ENCODE results near the gene ZZZ3.
"Not testable (repeated sequence)": the region's sequence is repeated elsewhere in the genome, so short reads cannot be mapped to it uniquely, and the experiment has no call there.

The ZZZ3 gene

DNA sequence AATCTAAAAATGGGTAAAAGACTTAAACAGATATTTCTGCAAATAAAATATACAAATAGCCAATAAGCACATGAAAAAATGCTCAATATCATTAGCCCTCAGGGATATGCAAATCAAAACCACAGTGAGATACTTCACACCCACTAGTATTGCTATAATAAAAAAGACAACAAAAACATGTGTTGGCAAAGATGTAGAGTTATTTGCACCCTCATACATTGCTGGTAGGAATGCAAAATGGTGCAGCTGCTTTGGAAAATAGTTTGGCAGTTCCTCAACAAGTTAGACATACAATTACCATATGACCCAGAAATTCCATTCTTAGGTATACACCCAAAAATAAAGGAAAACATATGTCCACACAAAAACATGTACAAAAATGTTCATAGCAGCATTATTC, 30.2 kb downstream of the ZZZ3 start:
- peaks cover 9% of the 10 kb centered on the region for H3K36me3 ChIP-seq (ENCODE audit: control insufficient read depth, insufficient read depth, low read length)
- DNase-seq = no peak
- H3K27ac ChIP-seq (ENCODE audit: insufficient read depth, low read length, poor library complexity, severe bottlenecking) = no peak overlapping the region
- no peak overlapping the region for H3K4me3 ChIP-seq (ENCODE audit: insufficient read depth, low read depth, low read length, poor library complexity, severe bottlenecking)
- no peaks in the 10 kb centered on the region for H3K9me3 ChIP-seq (ENCODE audit: control insufficient read depth, low read length)
- no peaks in the 10 kb centered on the region for H3K27me3 ChIP-seq (replicated peaks; ENCODE audit: control insufficient read depth, insufficient read depth, low read length, poor library complexity, severe bottlenecking)
- H3K4me1 ChIP-seq (ENCODE audit: control insufficient read depth, insufficient read depth, low read length, poor library complexity, severe bottlenecking) = no peaks in the 10 kb centered on the region

DNA sequence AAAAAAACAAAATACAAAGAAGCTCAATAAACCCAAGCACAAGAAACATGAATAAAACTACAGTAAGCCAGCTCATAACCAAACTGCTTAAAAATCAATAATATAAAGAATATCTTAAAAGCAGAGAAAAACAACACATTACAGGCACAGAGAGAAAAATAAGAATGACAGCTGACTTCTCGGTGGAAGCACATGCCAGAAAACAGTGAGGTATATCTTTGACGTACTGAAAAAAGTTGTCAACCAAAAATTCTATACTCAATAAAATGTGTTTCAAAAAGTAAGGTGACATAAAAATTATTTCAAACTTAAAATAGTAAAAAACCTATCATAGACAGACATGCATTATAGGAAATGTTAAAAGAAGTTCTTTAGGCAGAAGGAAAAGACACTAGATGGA, 33.3 kb downstream of the ZZZ3 start:
- DNase-seq = no peak
- no peaks in the 10 kb centered on the region for H3K27me3 ChIP-seq (replicated peaks; ENCODE audit: control insufficient read depth, insufficient read depth, low read length, poor library complexity, severe bottlenecking)
- H3K4me3 ChIP-seq (ENCODE audit: insufficient read depth, low read depth, low read length, poor library complexity, severe bottlenecking) = no peak overlapping the region
- H3K27ac ChIP-seq (ENCODE audit: insufficient read depth, low read length, poor library complexity, severe bottlenecking) = no peak overlapping the region
- peaks cover 12% of the 10 kb centered on the region for H3K36me3 ChIP-seq (ENCODE audit: control insufficient read depth, insufficient read depth, low read length)
- no peaks in the 10 kb centered on the region for H3K9me3 ChIP-seq (ENCODE audit: control insufficient read depth, low read length)
- H3K4me1 ChIP-seq (ENCODE audit: control insufficient read depth, insufficient read depth, low read length, poor library complexity, severe bottlenecking) = no peaks in the 10 kb centered on the region

DNA sequence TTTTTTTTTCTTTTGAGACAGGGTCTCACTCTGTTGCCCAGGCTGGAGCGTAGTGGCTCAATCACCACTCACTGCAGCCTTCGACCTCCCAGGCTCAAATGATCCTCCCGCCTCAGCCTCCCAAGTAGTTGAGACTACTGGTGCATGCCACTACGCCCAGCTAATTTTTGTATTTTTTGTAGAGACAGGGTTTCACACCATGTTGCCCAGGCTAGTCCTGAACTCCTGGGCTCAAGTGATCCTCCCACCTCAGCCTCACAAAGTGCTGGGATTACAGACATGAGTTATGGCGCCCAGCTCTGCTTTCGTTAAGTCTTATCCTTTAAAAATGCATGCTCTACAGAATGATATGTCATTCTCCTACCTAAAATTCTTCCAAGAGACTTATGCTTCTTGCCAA, 36.2 kb downstream of the ZZZ3 start:
- not testable (repeated sequence) for H3K27ac ChIP-seq (ENCODE audit: insufficient read depth, low read length, poor library complexity, severe bottlenecking); DNase-seq; H3K27me3 ChIP-seq (replicated peaks; ENCODE audit: control insufficient read depth, insufficient read depth, low read length, poor library complexity, severe bottlenecking); H3K36me3 ChIP-seq (ENCODE audit: control insufficient read depth, insufficient read depth, low read length); H3K9me3 ChIP-seq (ENCODE audit: control insufficient read depth, low read length); H3K4me3 ChIP-seq (ENCODE audit: insufficient read depth, low read depth, low read length, poor library complexity, severe bottlenecking); H3K4me1 ChIP-seq (ENCODE audit: control insufficient read depth, insufficient read depth, low read length, poor library complexity, severe bottlenecking)

DNA sequence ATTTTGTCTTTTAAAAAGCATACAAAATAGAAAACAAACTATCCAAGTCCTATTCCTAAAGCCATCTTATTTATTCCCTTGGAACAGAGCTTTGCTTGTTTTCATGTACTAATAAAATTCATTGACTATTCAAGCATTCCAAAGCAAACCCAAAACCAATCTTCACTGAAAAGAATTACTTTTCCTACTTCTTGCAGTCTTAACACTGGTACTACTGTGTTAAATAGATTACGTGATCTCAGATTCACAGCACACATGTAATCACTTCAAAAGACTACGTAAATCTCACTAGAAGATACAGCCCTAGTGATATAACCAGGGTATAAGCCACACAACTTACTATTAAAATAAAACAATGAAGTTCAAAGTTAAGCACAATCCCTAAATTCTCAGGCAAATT, 39.0 kb downstream of the ZZZ3 start:
- Histone ChIP-seq H3K4me1 (ENCODE audit: control insufficient read depth, insufficient read depth, low read length, poor library complexity, severe bottlenecking) (no peaks in the 10 kb centered on the region), H3K4me3 (ENCODE audit: insufficient read depth, low read depth, low read length, poor library complexity, severe bottlenecking) (no peak overlapping the region), H3K9me3 (ENCODE audit: control insufficient read depth, low read length) (no peaks in the 10 kb centered on the region), H3K27ac (ENCODE audit: insufficient read depth, low read length, poor library complexity, severe bottlenecking) (no peak overlapping the region), H3K27me3 (replicated peaks; ENCODE audit: control insufficient read depth, insufficient read depth, low read length, poor library complexity, severe bottlenecking) (no peaks in the 10 kb centered on the region), H3K36me3 (ENCODE audit: control insufficient read depth, insufficient read depth, low read length) (peaks cover 4% of the 10 kb centered on the region)
- DNase-seq = no peak

DNA sequence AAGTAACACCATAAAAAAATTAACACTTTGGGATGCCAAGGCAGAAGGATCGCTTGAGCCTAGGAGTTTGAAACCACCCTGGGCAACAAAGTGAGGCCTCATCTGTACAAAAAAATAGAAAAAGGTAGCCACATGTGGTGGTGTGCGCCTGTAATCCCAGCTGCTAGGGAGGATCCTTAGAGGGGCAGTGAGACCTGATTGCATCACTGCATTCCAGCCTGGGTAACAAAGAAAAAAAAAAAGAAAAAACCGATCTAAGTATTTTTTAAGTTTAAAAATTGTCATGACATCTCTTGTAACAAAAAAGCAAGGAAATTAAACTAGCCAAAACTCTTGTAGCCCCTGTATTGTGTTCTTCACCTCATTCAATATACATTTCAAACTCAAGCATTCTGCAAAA, 39.5 kb downstream of the ZZZ3 start:
- H3K27me3 ChIP-seq (replicated peaks; ENCODE audit: control insufficient read depth, insufficient read depth, low read length, poor library complexity, severe bottlenecking) = no peaks in the 10 kb centered on the region
- H3K36me3 ChIP-seq (ENCODE audit: control insufficient read depth, insufficient read depth, low read length) = peaks cover 3% of the 10 kb centered on the region
- no peak for DNase-seq
- no peaks in the 10 kb centered on the region for H3K9me3 ChIP-seq (ENCODE audit: control insufficient read depth, low read length)
- no peak overlapping the region for H3K27ac ChIP-seq (ENCODE audit: insufficient read depth, low read length, poor library complexity, severe bottlenecking)
- H3K4me1 ChIP-seq (ENCODE audit: control insufficient read depth, insufficient read depth, low read length, poor library complexity, severe bottlenecking) = no peaks in the 10 kb centered on the region
- H3K4me3 ChIP-seq (ENCODE audit: insufficient read depth, low read depth, low read length, poor library complexity, severe bottlenecking) = no peak overlapping the region

DNA sequence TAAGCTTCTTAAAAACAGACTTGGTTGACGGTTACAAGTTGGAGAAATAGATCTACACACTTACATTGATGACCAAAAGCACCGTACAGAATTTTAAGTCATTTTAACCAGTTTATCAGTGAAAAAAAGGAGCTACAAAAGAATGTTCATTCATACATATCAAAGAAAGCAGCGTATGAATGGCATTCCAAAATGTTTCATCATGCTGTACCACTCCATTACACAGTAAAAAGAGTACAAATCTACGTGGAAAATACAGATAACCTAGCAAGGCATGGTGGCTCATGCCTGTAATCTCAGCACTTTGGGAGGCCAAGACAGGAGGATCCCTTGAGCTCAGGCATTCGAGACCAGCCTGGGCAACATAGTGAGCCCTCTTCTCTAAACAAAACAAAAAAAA, 40.3 kb downstream of the ZZZ3 start:
- H3K27me3 ChIP-seq (replicated peaks; ENCODE audit: control insufficient read depth, insufficient read depth, low read length, poor library complexity, severe bottlenecking) = no peaks in the 10 kb centered on the region
- H3K9me3 ChIP-seq (ENCODE audit: control insufficient read depth, low read length) = no peaks in the 10 kb centered on the region
- no peaks in the 10 kb centered on the region for H3K4me1 ChIP-seq (ENCODE audit: control insufficient read depth, insufficient read depth, low read length, poor library complexity, severe bottlenecking)
- peaks cover 3% of the 10 kb centered on the region for H3K36me3 ChIP-seq (ENCODE audit: control insufficient read depth, insufficient read depth, low read length)
- no peak overlapping the region for H3K27ac ChIP-seq (ENCODE audit: insufficient read depth, low read length, poor library complexity, severe bottlenecking)
- no peak for DNase-seq
- no peak overlapping the region for H3K4me3 ChIP-seq (ENCODE audit: insufficient read depth, low read depth, low read length, poor library complexity, severe bottlenecking)

DNA sequence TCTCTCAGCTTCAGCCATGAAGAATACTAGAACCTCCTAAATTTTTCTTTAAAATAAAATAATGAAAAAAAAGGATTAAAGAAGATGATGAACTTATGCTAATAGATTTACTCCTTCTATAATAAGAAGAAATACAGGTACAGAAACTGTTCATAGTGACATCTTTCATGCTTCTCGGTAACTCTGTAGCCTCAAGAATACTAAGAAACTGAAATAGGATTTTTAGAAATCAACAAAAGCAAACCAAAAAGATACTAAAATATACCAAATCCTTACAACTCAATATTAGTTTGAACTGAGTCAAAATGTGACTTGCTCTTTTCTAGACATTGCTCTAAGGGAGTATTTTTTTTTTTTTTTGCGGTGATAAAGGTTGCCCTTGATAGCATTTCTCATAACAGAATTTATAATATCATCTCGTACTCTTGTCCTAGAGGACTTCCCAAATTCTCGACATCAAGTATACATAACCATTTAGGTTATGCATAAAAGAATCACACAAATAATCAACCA, 42.8 kb downstream of the ZZZ3 start:
- no peak overlapping the region for H3K4me3 ChIP-seq (ENCODE audit: insufficient read depth, low read depth, low read length, poor library complexity, severe bottlenecking)
- no peaks in the 10 kb centered on the region for H3K4me1 ChIP-seq (ENCODE audit: control insufficient read depth, insufficient read depth, low read length, poor library complexity, severe bottlenecking)
- H3K27me3 ChIP-seq (replicated peaks; ENCODE audit: control insufficient read depth, insufficient read depth, low read length, poor library complexity, severe bottlenecking) = no peaks in the 10 kb centered on the region
- H3K9me3 ChIP-seq (ENCODE audit: control insufficient read depth, low read length) = no peaks in the 10 kb centered on the region
- H3K36me3 ChIP-seq (ENCODE audit: control insufficient read depth, insufficient read depth, low read length) = peaks cover 5% of the 10 kb centered on the region
- DNase-seq = no peak
- H3K27ac ChIP-seq (ENCODE audit: insufficient read depth, low read length, poor library complexity, severe bottlenecking) = no peak overlapping the region

DNA sequence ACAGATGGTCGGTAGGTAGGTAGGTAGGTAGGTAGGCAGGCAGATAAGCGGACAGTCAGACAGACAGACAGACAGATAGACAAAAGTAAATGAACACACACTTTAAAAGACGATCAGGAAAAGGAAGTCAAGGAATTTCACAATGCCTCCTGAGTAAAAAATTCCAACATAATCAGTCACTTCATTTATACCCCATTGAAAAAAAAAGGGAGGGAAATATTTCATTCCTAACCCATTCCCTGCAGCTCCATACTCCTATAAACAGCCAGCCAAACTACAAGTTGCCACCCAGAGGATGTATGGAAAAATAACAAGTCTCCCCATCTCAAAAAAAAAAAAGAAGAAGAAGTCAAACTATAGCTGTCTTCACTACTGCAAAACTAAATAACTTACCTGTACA, 43.4 kb downstream of the ZZZ3 start:
- H3K27me3 ChIP-seq (replicated peaks; ENCODE audit: control insufficient read depth, insufficient read depth, low read length, poor library complexity, severe bottlenecking) = no peaks in the 10 kb centered on the region
- no peak overlapping the region for H3K27ac ChIP-seq (ENCODE audit: insufficient read depth, low read length, poor library complexity, severe bottlenecking)
- H3K4me3 ChIP-seq (ENCODE audit: insufficient read depth, low read depth, low read length, poor library complexity, severe bottlenecking) = no peak overlapping the region
- H3K4me1 ChIP-seq (ENCODE audit: control insufficient read depth, insufficient read depth, low read length, poor library complexity, severe bottlenecking) = no peaks in the 10 kb centered on the region
- DNase-seq = no peak
- H3K9me3 ChIP-seq (ENCODE audit: control insufficient read depth, low read length) = no peaks in the 10 kb centered on the region
- peaks cover 9% of the 10 kb centered on the region for H3K36me3 ChIP-seq (ENCODE audit: control insufficient read depth, insufficient read depth, low read length)

DNA sequence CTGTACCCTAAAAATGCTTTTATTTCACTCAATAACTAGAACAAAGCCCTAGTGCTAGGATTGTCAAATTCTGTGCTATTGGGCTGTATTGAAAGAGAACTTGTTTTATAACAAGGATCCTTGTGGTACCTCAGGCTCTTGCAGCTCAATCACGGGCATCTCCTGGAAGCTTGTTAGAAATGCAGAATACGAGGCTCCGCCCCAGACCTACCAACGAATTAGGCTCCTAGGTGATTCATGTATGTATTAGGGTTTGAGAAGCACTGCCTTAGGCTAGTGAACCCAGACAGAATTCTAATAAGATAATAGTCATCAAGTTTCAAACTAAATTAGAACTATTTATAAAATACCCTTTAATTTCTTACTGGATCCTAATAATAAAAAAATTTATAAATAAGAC, 45.6 kb downstream of the ZZZ3 start:
- Histone ChIP-seq H3K27me3 (replicated peaks; ENCODE audit: control insufficient read depth, insufficient read depth, low read length, poor library complexity, severe bottlenecking) (no peaks in the 10 kb centered on the region), H3K27ac (ENCODE audit: insufficient read depth, low read length, poor library complexity, severe bottlenecking) (no peak overlapping the region), H3K36me3 (ENCODE audit: control insufficient read depth, insufficient read depth, low read length) (peaks cover 22% of the 10 kb centered on the region), H3K9me3 (ENCODE audit: control insufficient read depth, low read length) (no peaks in the 10 kb centered on the region), H3K4me1 (ENCODE audit: control insufficient read depth, insufficient read depth, low read length, poor library complexity, severe bottlenecking) (no peaks in the 10 kb centered on the region), H3K4me3 (ENCODE audit: insufficient read depth, low read depth, low read length, poor library complexity, severe bottlenecking) (no peak overlapping the region)
- no peak for DNase-seq

All from effector memory CD4-positive, alpha-beta T cell (primary cell).